Right lobe of liver (tissue), 6 donors: ENCODE data around the gene SRRM5. TPM values are rescaled to one million over a fixed set of nuclear protein-coding genes. Genes with fewer than 3 reads are reported as not detected.

Source experiments
- ATAC-seq, 4 donors: fragments of 200-7000 bp; cut with Tn5 transposase; one replicate each; pipeline ENCODE4 v1.9.1; 2020; ENCODE audit warnings: mild to moderate bottlenecking in 4 of 4, moderate library complexity in 4 of 4
- DNase-seq, 3 donors: peaks; one replicate each; pipeline ENCODE4 v3.0.0-alpha.2; 2020
- H3K27ac ChIP-seq, 3 donors: fragments of 200-600 bp; one replicate each; pipeline ENCODE4 v1.8.0; 2022
- H3K27me3 ChIP-seq, 2 donors: fragments of 200-600 bp; one replicate each; pipeline ENCODE4 v1.8.0; 2022
- H3K36me3 ChIP-seq, 4 donors: fragments of 200-600 bp; sonication (generic) in 1 of 4; one replicate each; pipeline versions ENCODE4 v1.5.1 to v1.8.0; 2017 to 2022; ENCODE audit warnings: control low read depth in 1 of 4
- H3K4me1 ChIP-seq, 4 donors: fragments of 200-600 bp; sonication (generic) in 1 of 4; one replicate each; pipeline versions ENCODE4 v1.5.1 to v1.8.0; 2017 to 2022; ENCODE audit warnings: control low read depth in 1 of 4
- H3K4me3 ChIP-seq, 3 donors: fragments of 200-600 bp; one replicate each; pipeline ENCODE4 v1.8.0; 2022
- H3K9me3 ChIP-seq, 4 donors: fragments of 200-600 bp; sonication (generic) in 1 of 4; one replicate each; pipeline versions ENCODE4 v1.5.1 to v1.8.0; 2017 to 2022; ENCODE audit warnings: control low read depth in 1 of 4
- POLR2A ChIP-seq: fragments of 450-650 bp; IDR thresholded peaks from one replicate; pipeline ENCODE4 v1.6.1; 2017; ENCODE audit warnings: antibody characterized with exemption, mild to moderate bottlenecking
- WGBS: methylation state at CpG from one replicate; pipeline ENCODE4 v1.1.6; 2018; ENCODE audit warnings: low coverage, low lambda C conversion rate; ENCODE audit not compliant: insufficient coverage; ENCODE audit errors: missing lambda C conversion rate; 5-methylcytosine and 5-hydroxymethylcytosine counted together
- intact Hi-C, 2 donors: fragments of 100-400 bp; cut with DNase I; formaldehyde crosslinking; loops; one replicate each; pipeline versions ENCODE4 v1.11.2 to v1.14.1; 2022
- total RNA-seq, 6 experiments: library from RNA; depleted of rRNA in 2 of 6; stranded (reverse); fragments of >200 nt in 2 of 6; fragmentation: NEBNext Ultra II Directional in 3 of 6; extraction: Animal tissue kit (Norgen Biotek cat#: 25700) in 3 of 6; gene quantifications; one replicate each; pipeline versions ENCODE4 v1.1.0 to v1.2.4, GENCODE V29; 2016 to 2023
- TF ChIP-seq, protein P1 (sequence below), 4 donors: fragments of 200-600 bp in 3 of 4; fragments of 450-650 bp in 1 of 4; IDR thresholded peaks; one replicate each; pipeline versions ENCODE4 v1.5.1 to v1.8.0; 2016 to 2022; ENCODE audit warnings: antibody characterized with exemption in 4 of 4, mild to moderate bottlenecking in 2 of 4
- donor health status: DM: no; HTN: yes; CAD: no.
- donor health status: DM: no; HTN: no; CAD: no.
- donor health status: DM: no; HTN: no; CAD: no.
- donor health status: DM: no; HTN: yes; CAD: no.
- donor health status: DM: no; HTN: yes; CAD: no.

SRRM5 gene
- total RNA-seq, 6 experiments from 2014 or later = 0.09 to 0.37 (median 0.18) TPM; not detected in 1

DNA sequence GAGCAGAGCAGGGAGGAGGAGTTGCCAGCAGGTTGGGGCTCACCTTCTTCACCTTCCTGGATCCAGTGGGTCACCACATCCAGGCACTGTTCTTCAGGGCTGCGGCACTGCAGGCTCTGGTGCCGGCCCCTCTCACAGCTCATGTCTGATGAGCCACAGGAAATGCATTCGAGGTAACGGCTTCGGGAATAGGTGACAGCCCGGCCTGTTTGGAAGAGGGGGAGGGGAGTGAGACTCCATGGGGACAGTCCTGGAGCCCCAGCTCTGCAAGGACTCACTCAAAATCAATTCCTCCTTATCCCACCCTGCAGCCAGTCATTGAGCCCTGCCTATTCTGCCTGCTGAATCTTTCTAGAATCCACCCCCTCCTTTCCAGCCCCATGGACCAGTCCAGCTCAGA is 44.5 kb downstream of the SRRM5 start:
- 0% methylated on average over 1 of the region's 6 CpGs for WGBS
- intact Hi-C loops = loop anchor here in 1 of 2 donors (10.0 kb wide), 1 partner anchor 102 kb away; no protein-coding TSS in a partner anchor
- Histone ChIP-seq H3K4me3 (no peak overlapping the region), H3K9me3 (no peaks in the 10 kb centered on the region), H3K27ac (no peak overlapping the region), H3K4me1 (peaks cover 0 to 6% (median 0%) of the 10 kb centered on the region in 4 donors), H3K27me3 (no peaks in the 10 kb centered on the region), H3K36me3 (no peaks in the 10 kb centered on the region)
- DNase-seq (no peak), ATAC-seq (no peak)
- TF ChIP-seq, protein P1, sequence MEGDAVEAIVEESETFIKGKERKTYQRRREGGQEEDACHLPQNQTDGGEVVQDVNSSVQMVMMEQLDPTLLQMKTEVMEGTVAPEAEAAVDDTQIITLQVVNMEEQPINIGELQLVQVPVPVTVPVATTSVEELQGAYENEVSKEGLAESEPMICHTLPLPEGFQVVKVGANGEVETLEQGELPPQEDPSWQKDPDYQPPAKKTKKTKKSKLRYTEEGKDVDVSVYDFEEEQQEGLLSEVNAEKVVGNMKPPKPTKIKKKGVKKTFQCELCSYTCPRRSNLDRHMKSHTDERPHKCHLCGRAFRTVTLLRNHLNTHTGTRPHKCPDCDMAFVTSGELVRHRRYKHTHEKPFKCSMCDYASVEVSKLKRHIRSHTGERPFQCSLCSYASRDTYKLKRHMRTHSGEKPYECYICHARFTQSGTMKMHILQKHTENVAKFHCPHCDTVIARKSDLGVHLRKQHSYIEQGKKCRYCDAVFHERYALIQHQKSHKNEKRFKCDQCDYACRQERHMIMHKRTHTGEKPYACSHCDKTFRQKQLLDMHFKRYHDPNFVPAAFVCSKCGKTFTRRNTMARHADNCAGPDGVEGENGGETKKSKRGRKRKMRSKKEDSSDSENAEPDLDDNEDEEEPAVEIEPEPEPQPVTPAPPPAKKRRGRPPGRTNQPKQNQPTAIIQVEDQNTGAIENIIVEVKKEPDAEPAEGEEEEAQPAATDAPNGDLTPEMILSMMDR (IDR thresholded peaks at IDR 0.05) = no peak
- TF ChIP-seq POLR2A = no peak

GRCh38 chr19:43658001-43658400 is 46.1 kb downstream of the SRRM5 start:
- ATAC-seq (no peak), DNase-seq (no peak)
- Histone ChIP-seq H3K4me1 (no peaks in the 10 kb centered on the region), H3K27ac (no peak overlapping the region), H3K4me3 (no peak overlapping the region), H3K36me3 (no peaks in the 10 kb centered on the region), H3K27me3 (no peaks in the 10 kb centered on the region), H3K9me3 (no peaks in the 10 kb centered on the region)
- intact Hi-C loops = loop anchor here in 1 of 2 donors (10.0 kb wide), 1 partner anchor 103 kb away; no protein-coding TSS in a partner anchor
- no peak for TF ChIP-seq POLR2A
- TF ChIP-seq, protein P1 (IDR thresholded peaks at IDR 0.05) = no peak
- WGBS = no CpG with 5 or more reads among the region's 2 CpGs

DNA sequence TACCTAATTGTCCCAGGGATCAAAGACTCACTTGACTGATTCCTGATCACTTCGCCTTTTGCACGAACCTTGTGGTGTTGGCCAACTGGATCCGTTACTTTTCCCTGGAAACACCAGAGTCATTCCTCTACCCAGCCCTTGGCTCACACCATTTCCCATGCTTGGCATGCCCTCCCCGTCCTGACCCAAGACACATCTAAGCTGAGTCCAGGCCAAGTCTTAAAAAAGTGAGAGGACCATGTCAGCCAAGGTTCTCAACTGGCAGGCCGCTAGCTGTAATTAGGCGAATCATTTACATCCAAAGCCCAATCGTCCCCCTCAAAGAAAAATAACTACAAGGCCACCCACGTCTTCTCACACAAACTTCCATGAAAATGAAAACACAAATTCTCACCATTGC is 46.6 kb downstream of the SRRM5 start:
- Histone ChIP-seq H3K4me1 (no peaks in the 10 kb centered on the region), H3K4me3 (no peak overlapping the region), H3K27me3 (no peaks in the 10 kb centered on the region), H3K27ac (no peak overlapping the region), H3K36me3 (no peaks in the 10 kb centered on the region), H3K9me3 (no peaks in the 10 kb centered on the region)
- ATAC-seq = no peak
- DNase-seq = no peak
- no peak for TF ChIP-seq POLR2A
- TF ChIP-seq, protein P1 (IDR thresholded peaks at IDR 0.05) = no peak
- intact Hi-C loops = loop anchor here in 1 of 2 donors (10.0 kb wide), 1 partner anchor 104 kb away; no protein-coding TSS in a partner anchor
- 80% methylated on average over 7 of the region's 8 CpGs for WGBS

DNA sequence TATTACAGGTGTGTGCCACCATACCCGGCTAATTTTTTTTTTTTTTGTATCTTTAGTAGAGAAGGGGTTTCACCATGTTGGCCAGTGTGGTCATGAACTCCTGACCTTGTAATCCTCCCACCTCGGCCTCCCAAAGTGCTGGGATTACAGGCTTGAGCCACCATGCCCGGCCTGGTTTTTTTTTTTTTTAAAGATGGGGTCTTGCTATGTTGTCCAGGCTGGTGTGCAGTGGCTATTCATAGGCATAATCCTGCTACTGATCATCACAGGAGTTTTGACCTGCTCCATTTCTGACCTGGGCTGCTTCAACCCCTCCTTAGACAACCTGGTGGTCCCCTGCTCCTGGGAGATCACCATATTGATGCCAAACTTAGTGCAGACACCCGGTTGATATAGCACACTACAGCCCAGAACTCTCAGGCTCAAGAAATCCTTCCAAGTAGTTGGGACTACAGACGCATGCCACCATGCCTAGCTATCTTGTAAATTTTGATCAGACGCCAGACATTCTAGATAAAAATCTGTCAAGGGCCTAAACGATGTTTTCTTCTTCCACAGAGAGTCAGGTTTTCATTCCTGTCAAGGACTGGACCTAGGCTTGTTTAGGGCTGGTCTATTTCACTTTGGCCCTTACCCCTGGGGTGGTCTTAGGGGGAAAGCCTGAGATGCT is 48.5 kb downstream of the SRRM5 start:
- H3K4me3 ChIP-seq = no peak overlapping the region
- WGBS = 84% methylated on average over 5 of the region's 7 CpGs
- no peaks in the 10 kb centered on the region for H3K9me3 ChIP-seq
- ATAC-seq = no peak
- no peaks in the 10 kb centered on the region for H3K27me3 ChIP-seq
- no peak for TF ChIP-seq POLR2A
- TF ChIP-seq, protein P1 (IDR thresholded peaks at IDR 0.05) = no peak
- H3K4me1 ChIP-seq = no peaks in the 10 kb centered on the region
- H3K36me3 ChIP-seq = no peaks in the 10 kb centered on the region
- DNase-seq = no peak
- H3K27ac ChIP-seq = no peak overlapping the region
- intact Hi-C loops = no loop called here
